ENCODE results near the gene KCND3. TPM values are rescaled to one million over a fixed set of nuclear protein-coding genes. Genes with fewer than 3 reads are reported as not detected.
A peak's percentile ranks its signal among the peaks of the same experiment; 100 is the strongest.

Gene KCND3
- total RNA-seq, 6 donors from 2014 or later = 2.7 to 6.4 (median 5.4) TPM

DNA sequence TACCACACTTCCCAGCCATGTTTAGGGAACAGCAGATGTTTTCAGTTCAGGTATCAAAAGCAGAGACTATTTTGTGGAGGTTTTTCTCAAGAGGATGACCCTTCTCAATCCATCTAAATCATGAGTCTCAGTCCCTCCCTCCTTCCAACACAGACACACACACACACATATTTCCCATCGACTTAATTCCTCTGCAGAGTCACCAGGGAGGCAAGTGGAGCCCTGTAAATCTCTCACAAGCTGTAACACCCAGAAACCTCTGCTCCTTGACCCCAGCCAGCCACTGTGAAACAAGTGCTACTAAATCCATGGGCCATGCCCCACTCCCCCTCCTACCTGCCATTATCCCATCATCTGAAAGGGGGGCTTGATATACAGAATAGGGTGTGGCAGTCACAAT is 10.6 kb upstream of the KCND3 start:
- no peak for TF ChIP-seq POLR2AphosphoS5 (IDR thresholded peaks at IDR 0.05)
- TF ChIP-seq EP300 (IDR thresholded peaks at IDR 0.05) = no peak
- no peak for TF ChIP-seq CTCF (IDR thresholded peaks at IDR 0.05)
- no peak for TF ChIP-seq POLR2A (IDR thresholded peaks at IDR 0.05)
- Histone ChIP-seq H3K27me3 (no peaks in the 10 kb centered on the region), H3K4me3 (no peak overlapping the region), H3K4me1 (no peaks in the 10 kb centered on the region), H3K27ac (no peak overlapping the region), H3K9me3 (no peaks in the 10 kb centered on the region), H3K36me3 (no peaks in the 10 kb centered on the region)
- no peak for ATAC-seq (ENCODE audit: low FRiP score in 2 of 2)
- WGBS, 2 donors = 36 to 50% methylated on average over 1 of the region's 1 CpG
- DNase-seq = no peak

GRCh38 chr1:111998332-111998731 is 8.9 kb upstream of the KCND3 start:
- H3K27me3 ChIP-seq = no peaks in the 10 kb centered on the region
- no peaks in the 10 kb centered on the region for H3K4me1 ChIP-seq
- no peak overlapping the region for H3K4me3 ChIP-seq
- DNase-seq = no peak
- ATAC-seq (ENCODE audit: low FRiP score in 2 of 2) = no peak
- H3K36me3 ChIP-seq = no peaks in the 10 kb centered on the region
- TF ChIP-seq EP300 (IDR thresholded peaks at IDR 0.05) (no peak), POLR2A (IDR thresholded peaks at IDR 0.05) (no peak), POLR2AphosphoS5 (IDR thresholded peaks at IDR 0.05) (no peak), CTCF (IDR thresholded peaks at IDR 0.05) (no peak)
- H3K9me3 ChIP-seq = no peaks in the 10 kb centered on the region
- no peak overlapping the region for H3K27ac ChIP-seq

DNA sequence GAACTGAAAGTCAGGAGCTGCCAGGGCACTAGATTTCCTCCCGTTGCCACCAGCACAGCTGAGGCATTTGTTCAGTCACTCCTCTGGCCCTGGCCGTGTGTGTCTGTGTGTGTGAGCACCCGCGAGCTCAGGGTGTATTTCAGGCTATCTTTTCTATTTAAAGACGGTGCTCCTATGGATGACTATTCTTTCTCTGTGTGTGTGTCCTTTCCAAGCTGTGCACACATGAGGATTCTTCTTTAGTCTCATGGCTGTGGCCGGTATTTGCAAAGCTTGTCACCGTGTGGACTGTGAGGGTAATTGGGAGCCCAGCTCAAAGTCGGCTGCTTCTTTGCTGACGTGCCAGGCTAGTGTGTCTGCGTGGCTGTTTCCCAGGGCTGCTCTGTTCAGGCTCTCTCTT is 3.0 kb upstream of the KCND3 start:
- TF ChIP-seq EP300 (IDR thresholded peaks at IDR 0.05) (no peak), POLR2AphosphoS5 (IDR thresholded peaks at IDR 0.05) (no peak), CTCF (IDR thresholded peaks at IDR 0.05) (no peak), POLR2A (IDR thresholded peaks at IDR 0.05) (no peak)
- no peak for ATAC-seq (ENCODE audit: low FRiP score in 2 of 2)
- H3K27ac ChIP-seq = no peak overlapping the region
- H3K4me3 ChIP-seq = no peak overlapping the region
- peaks cover 0 to 4% (median 0%) of the 10 kb centered on the region in 4 donors for H3K27me3 ChIP-seq
- 81 to 83% methylated on average over 10 of the region's 10 CpGs for WGBS, 2 donors
- DNase-seq = no peak
- peaks cover 24 to 43% (median 33%) of the 10 kb centered on the region in 4 donors for H3K4me1 ChIP-seq
- no peaks in the 10 kb centered on the region for H3K36me3 ChIP-seq
- H3K9me3 ChIP-seq = no peaks in the 10 kb centered on the region

- H3K27ac ChIP-seq = peak overlapping the region; percentile 28 to 74 (median 64)
Observed at GRCh38 chr1:111990878-111991718, 1.6 kb upstream of the KCND3 start.

More at GRCh38 chr1:111990878-111991718, 1.6 kb upstream of the KCND3 start:
- Histone ChIP-seq H3K36me3 (no peaks in the 10 kb centered on the region), H3K4me3 (peak overlapping the region in 3 of 4 donors; percentile 61 to 69 (median 66)), H3K9me3 (no peaks in the 10 kb centered on the region), H3K27me3 (peaks cover 0 to 4% (median 0%) of the 10 kb centered on the region in 4 donors), H3K4me1 (peaks cover 24 to 43% (median 33%) of the 10 kb centered on the region in 4 donors)
- peak; percentile 59 to 84 for ATAC-seq (ENCODE audit: low FRiP score in 2 of 2)
- peak; percentile 82 to 88 for DNase-seq
- WGBS, 2 donors = 1% methylated on average over 19 to 35 of the region's 37 CpGs
- TF ChIP-seq POLR2A (IDR thresholded peaks at IDR 0.05) (no peak), CTCF (IDR thresholded peaks at IDR 0.05) (peak in 4 of 6 experiments; percentile 5 to 34 (median 30)), EP300 (IDR thresholded peaks at IDR 0.05) (peak in 1 of 4 donors; percentile 18), POLR2AphosphoS5 (IDR thresholded peaks at IDR 0.05) (peak; percentile 38 to 40)

All from upper lobe of left lung (tissue), 6 donors.